Measurements from ENCODE around the gene ITGAD.
"Not testable (repeated sequence)": the region's sequence is repeated elsewhere in the genome, so short reads cannot be mapped to it uniquely, and the experiment has no call there.

Gene ITGAD

DNA sequence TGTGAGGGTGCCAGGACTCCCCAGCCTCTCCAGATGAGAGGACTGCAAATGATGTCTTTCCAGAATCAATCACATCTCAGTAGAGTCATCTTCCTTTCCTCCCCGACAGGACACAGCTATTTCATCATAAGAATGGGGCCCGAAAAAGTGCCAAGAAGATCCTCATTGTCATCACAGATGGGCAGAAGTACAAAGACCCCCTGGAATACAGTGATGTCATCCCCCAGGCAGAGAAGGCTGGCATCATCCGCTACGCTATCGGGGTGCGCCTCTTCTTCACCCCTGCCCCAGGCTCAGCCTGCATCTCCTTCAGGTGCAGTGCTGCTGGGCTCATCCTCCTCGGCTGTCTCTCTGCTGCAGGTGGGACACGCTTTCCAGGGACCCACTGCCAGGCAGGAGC is 14.3 kb downstream of the ITGAD start:
- DNase-seq = no peak

DNA sequence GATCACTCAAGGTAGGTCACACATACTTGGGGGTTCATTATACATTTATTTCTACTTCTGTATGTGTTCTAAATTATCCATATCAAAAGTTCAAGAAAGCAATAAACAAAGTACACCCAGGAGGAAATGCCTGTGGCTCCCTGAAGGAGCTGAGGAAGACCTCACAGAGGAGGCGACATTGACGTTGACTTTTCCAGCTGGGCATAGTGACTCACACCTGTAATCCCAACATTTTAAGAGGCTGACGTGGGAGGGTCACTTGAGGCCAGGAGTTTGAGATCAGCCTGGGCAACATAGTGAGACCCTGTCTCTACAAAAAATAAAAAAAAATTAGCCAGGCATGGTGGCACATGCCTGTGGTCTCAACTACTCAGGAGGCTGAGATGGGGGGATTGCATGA is 16.3 kb downstream of the ITGAD start:
- no peak for DNase-seq

DNA sequence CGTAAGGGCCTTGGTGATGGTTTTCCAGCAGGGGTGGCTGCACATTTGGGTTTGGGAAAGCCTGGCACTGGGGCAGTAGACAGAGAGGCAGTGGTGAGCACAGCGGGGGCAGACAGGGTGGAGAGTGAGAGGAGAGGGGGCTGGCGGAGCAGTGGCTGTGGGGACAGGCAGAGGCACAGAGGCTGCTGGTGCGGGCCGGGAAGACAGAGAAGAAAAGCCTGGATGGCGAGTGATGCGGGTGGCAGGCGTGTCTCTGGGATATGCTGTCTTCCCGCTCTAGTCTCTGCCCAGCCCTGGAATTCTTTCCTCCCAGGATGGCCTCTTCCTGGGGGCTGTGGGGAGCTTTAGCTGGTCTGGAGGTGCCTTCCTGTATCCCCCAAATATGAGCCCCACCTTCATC is 16.9 kb downstream of the ITGAD start:
- no peak for DNase-seq

DNA sequence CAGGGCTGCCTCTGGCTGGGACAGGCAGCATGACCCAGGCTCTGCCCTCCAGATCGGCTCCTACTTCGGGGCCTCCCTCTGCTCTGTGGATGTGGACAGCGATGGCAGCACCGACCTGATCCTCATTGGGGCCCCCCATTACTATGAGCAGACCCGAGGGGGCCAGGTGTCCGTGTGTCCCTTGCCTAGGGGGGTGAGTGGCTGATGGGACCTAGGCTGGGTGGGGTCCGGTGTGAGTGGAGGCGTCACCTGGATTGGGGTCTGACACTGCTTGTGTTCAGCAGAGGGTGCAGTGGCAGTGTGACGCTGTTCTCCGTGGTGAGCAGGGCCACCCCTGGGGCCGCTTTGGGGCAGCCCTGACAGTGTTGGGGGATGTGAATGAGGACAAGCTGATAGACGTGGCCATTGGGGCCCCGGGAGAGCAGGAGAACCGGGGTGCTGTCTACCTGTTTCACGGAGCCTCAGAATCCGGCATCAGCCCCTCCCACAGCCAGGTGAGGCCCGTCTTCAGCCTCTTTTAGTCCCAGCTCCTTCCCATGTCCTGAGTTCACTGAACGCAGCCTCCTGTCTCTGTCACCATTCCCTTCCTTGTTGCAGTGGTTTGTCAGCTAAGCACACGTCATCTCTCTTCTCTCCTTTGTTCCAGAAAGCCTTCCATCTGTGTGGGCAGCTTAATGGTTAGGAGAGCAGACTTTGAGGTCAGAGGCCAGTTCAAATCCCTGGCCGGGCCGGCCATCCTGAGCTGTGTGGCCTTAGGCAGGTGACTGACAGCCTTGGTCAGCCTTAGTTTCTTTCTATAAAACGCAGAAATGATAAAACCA is 18.1 kb downstream of the ITGAD start:
- DNase-seq = no peak

DNA sequence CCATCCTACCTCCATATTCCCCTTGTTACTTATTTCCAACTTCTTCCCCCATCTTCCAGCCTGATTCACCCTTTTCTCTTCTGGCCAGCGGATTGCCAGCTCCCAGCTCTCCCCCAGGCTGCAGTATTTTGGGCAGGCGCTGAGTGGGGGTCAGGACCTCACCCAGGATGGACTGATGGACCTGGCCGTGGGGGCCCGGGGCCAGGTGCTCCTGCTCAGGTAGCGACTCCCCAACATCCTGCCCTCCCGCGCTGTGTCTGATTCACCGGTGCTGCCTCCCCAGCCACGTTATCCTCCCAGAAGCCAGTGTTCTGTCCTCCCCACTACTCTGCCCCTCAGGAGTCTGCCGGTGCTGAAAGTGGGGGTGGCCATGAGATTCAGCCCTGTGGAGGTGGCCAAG is 19.6 kb downstream of the ITGAD start:
- DNase-seq = no peak

DNA sequence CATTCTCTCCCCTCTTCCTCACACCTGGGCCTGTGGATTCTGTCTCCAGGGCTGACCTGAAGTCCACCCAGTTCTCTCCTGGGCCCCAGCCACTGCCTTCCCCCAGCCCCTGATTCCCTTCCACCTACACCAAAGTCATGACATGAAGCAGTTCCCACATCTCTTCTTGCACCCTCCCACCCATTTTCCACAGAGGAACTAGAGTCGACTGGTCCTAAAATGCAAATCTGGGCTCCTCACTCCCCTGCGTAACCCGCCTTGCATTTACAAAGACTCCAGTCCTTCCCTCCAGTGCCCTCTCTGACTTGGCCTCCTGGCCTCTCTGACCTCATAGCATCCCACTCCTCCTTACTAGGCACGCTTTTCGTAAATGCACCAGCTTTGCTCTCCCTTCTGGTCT is 20.2 kb downstream of the ITGAD start:
- DNase-seq = no peak

DNA sequence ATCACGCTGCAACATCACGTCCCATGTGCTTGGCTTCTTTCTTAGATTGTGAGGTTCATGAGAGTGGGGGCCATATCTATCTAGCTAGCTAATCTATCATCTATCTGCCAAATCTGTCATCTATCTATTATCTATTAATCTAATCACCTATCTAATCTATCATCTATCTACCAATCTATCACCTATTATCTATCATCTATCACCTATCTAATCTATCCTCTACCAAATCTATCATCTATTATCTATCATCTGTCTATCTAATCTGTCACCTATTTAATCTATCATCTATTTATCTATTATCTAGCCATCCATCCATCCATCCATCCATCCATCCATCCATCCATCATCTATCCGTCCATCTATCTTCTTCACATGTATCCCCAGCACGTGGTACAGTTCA is 20.8 kb downstream of the ITGAD start:
- DNase-seq = no peak

DNA sequence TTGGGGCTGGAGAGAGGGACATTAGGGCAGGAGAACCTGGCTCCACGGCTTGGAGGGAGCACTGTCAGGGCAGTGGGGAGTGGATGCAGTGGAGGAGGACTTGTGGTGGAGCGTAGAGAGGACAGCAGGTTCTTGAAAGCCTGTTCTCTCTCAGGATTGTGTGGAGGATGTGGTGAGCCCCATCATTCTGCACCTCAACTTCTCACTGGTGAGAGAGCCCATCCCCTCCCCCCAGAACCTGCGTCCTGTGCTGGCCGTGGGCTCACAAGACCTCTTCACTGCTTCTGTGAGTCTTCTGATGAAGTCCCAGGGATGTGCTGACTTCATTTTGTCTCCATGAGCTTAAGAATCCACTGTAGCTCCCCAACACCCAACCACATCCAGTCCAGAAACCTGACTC is 21.6 kb downstream of the ITGAD start:
- DNase-seq = no peak

DNA sequence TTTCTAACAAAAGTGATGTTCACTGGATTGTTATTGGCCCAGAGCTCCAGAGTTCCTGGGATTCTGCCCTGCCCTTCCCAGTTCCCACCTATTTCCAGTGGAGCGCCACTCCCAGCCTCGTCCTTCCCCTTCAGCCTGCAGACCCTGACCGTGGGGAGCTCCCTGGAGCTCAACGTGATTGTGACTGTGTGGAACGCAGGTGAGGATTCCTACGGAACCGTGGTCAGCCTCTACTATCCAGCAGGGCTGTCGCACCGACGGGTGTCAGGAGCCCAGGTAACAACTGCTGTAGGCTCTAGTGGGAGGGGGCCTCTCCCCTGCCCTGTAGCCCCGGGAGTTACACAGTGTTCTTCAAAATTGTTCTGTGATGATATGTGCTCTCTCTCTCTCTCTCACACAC is 23.2 kb downstream of the ITGAD start:
- DNase-seq = no peak

DNA sequence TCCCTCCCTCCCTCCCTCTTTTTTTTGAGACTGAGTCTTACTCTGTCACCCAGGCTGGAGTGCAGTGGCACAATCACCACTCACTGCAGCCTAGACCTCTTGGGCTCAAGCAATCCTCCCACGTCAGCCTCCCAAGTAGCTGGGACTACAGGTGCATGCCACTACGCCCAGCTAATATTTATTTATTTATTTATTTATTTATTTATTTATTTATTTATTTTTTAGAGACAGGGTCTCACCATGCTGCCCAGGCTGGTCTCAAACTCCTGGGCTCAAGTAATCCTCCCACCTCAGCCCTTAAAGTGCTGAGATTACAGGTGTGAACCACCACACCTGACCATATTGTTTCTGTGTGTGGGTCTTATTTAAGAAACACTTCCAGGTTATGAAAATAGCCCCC is 23.9 kb downstream of the ITGAD start:
- DNase-seq = not testable (repeated sequence)

DNA sequence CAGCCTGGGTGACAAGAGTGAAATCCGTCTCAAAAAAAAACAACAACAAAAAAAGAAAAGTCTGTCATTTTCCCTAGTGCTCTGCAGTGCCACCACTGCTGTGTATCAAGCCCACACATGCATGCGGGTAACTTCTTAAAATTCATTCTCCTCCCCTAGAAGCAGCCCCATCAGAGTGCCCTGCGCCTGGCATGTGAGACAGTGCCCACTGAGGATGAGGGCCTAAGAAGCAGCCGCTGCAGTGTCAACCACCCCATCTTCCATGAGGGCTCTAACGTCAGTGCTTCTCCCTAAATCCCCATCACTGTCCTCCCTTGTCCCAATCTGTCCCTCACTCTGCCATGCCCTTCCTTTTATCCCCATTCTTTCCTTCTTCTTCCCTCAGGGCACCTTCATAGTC is 24.8 kb downstream of the ITGAD start:
- no peak for DNase-seq

DNA sequence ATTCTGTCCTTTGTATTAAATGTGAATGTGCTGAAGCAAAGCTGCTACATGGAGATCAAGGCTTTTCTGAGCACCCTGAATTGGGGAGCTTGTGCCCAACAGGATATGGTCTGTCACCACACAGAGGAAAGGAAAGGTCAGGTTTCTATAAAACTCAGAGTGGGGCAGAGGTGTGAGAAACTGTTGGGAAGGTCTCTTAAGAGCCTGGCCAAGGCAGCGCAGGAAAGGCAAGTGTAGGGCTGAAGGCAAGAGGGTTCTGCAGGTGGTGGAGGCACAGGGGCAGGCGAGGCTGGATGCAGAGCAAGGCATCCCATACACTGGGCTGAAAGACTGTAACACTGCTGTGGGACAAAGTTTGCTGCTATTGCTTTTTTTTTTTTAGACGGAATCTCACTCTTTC is 26.9 kb downstream of the ITGAD start:
- no peak for DNase-seq

DNA sequence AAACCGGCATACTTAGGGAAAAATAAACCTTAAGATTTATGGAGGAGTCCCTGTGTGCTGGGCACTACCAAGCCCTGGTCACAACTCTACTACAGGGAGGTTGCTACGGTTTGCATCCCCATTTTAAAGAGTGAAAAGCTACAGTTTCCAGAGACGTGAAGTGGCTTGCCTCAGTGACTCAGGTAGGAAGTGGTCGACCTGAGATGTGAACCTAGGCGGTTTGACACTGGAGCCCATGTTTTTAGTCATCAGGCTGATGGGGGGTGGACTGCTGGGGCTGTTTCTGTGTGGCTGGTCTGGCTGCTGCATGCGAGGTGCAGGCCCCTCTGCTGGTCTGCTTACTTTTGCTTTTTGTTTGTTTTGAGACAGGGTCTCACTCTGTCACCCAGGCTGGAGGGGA is 28.5 kb downstream of the ITGAD start:
- DNase-seq = no peak

DNA sequence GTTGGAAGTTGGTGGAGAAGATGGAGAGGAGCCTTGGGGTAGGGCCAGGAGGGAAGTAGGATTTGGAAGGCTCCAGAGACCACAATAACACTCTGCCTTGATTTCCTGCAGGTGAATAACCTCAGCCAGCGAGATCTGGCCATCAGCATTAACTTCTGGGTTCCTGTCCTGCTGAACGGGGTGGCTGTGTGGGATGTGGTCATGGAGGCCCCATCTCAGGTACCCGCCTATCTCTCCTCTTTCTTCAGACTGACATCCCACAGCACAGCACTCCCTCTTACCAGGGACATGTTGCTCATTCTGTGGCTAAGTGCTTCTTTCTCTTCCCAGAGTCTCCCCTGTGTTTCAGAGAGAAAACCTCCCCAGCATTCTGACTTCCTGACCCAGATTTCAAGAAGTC is 30.1 kb downstream of the ITGAD start:
- DNase-seq = no peak

DNA sequence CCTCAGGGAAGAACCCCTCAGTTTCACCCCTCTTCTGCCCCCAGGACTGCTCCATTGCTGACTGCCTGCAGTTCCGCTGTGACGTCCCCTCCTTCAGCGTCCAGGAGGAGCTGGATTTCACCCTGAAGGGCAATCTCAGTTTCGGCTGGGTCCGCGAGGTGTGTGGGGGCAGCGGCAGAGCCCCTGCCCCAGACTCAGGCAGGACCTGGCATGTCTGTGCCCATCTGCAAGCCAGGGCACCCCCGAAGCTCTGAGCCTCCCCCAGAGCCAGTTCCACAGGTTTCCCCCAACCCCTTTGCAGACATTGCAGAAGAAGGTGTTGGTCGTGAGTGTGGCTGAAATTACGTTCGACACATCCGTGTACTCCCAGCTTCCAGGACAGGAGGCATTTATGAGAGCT is 30.7 kb downstream of the ITGAD start:
- no peak for DNase-seq

DNA sequence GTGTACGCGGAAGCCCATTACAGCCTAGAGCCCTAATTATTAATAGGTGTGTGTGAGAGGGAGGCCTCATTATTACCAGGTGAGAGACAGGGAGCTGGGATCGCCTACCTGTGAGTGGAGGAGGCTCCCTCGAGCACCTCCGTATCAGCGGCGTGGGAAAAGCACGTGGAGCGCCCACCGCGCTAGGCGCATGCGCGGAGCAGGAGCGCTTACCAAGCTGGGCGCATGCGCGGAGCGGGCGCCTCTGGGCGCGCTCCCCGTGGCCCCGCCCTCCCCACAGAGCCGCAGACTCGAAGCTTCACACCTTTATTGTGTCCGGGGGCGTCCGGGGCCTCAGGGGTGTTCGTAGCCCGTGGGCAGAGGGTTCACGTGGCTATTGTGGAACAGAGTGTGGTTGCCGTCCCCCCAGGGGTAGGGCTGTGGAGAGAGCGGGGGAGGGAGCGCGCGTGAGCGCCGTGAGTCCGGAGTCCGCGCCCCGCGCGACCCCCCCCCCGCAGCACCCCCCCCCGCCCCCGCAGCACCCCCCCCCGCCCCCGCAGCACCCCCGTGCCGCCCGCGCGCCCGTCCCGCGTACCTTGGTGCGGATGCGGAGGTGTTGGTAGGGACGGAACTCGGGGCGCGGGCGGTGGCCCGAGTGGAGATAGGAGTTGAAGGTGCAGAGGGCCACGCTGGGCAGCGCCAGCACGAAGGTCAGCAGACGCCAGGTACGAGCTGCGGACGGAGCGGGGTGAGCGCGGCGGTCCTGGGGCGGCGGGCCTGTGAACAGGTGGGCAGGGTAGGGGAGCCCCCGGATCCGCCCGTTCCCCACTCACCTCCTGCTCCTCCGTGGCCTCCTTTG is 34.5 kb downstream of the ITGAD start:
- DNase-seq = no peak

DNA sequence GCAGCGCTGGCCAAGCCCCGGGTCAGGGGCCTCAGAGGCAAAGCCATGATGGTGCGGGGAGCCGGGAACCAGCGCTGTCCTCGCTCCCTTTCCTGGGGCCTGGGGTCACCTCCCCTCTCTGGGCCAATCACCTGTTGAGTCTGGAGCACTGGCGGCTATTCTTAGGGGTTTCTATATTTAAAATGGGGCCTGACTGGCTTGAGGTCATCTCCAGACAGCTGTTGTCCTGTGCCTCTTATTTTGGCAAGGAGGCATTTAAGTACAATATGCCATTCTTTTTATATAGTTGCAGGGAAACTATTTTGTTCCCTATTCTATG is 35.1 kb downstream of the ITGAD start, which contains the start of gene COX6A2:
Gene COX6A2, minus strand, starts transcription at position 82 of the 319 bp plus-strand sequence. Its CDS starts 35 bp downstream, at position 47.
- DNase-seq = no peak

DNA sequence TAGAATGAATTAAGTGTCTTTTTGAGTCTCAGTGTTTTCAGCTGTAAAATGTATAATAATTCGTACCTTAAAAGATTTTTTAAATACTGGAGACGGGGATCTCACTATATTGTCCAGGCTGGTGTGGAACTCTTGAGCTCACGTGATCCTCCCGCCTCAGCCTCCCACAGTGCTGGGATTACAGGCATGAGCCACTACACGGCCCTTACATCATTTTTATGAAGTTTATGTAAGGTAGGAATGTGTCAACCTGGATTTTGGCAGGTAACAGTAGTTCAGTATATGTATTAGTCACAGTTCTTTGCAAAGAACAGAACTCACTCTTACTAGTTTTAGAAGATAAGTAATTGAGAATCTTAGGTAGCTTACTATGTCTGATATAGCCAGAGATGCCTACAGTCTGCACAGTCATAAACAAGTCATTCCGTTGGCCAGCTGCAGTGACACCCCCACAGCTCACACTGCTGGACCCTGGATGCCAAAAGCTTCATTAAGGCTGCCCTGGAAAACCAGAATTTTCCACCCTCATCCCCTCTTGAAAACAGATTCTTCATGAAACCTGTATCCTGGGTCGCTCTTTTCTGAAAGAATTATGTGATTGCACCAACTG is 35.6 kb downstream of the ITGAD start:
- DNase-seq = no peak

DNA sequence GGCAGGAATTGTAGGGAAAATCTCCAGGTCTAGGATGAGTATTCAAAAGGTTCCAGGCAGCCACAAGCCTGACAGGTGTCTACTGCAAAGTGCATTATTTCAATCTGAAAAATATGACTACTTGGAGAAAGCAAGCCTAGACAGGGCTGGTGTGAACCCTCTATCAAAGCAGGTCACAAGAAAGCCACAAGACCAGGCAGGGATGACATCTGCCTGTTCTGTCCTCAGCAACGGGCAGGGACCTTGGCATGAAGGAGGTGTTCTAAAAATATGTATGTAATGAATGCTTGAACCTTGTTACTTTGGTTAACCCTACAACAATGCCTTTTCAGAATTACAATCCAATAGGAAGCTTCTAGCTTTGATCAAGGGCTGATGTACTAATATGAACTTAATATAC is 36.2 kb downstream of the ITGAD start:
- no peak for DNase-seq

DNA sequence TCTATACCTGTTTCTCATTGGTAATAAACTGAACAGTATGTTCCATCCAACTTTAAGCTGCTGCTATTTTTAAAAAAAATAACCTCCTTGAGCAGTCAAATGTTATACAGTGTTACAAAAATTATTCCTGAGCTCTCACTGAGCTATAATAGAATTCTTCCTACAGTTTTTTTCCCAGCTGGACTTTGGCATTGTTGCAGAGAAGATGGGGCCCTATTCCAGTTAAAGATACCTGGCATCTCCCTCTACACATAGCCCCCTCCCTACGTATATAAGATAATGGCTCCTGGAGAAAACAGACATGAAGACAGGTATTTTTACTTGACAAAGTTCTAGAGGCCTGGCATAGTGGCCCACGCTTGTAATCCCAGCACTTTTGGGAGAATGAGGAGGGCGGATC is 36.7 kb downstream of the ITGAD start:
- DNase-seq = no peak

DNA sequence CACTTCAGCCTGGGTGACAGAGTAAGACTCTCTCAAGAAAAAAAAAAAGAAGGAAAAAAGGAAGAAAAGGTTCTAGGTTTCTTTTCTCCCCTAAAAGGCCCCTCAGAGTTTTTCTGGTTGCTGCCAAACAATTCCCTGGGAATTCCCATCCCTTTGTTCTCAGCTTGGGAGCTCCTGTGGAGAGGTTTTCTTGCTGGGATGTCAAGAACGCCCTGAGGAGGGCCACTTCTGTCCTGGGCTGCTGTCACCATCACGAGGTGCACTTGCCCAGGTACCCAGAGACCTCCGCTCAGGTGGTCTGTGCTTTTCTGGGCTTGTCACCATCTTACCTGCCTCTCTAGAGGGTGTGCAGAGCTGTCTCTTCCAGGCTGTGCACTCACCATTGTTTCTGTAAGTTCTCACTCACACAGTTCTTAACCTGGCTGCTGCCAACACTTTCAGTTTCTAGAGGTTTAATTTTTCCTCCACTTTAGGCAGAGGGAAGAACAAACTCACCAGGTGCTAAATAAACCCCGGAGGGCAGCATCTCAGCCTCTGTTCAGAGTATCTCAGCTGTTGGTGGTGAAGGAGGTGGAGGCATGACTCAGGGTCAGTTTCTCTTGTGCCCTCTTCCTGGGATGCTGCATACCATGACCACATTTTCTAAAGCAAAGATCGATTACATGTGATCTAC is 37.4 kb downstream of the ITGAD start:
- DNase-seq = no peak

DNA sequence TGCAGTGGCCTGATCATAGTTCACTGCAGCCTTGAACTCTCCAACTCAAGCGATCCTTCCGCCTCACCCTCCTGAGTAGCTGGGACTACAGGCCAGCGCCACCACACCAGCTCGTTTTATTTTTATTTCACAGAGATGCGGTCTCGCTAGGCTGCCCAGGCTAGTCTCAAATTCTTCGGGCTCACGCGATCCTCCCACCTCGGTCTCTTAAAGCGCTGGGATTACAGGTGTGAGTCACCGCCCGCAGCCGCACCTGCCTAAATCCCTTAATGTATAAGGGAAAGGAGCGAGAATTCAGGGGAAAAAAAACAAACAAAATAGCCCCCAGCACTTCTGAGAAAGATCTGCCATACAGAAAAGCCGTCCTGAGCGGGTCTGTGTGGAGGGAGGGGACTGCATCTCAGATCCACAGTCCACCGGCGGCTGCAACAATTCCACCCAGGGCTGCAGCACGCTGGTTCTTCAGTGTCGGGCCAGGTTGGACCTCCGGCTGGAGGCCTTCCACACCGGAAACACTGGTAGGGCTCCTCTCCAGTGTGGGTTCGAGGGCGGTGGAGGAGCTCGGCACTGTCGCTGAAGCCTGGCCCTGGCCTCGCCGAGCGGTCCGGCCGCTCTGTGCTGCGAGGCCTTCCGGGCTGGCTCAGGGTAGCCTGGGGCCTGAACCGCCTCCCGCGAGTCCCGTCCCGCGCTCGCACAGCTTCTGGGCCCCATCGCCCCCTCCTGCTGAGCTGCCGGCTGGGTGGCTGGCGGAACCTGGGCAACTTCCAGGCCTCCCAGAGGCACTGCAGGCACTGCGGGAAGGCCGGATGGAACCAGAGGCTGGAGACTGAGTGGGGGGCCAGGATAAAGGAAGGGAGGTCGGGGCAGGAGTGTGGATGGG is 42.4 kb downstream of the ITGAD start:
- DNase-seq = no peak

Data from NCI-H345 (cell line).